PFSK-1 (cell line): ENCODE data around the gene ARMCX4.

Experiments
- FOXP2 ChIP-seq: optimal IDR thresholded peaks from 2 replicates; pipeline ENCODE3; 2011; ENCODE audit warnings: borderline replicate concordance, control low read depth, inconsistent platforms; ENCODE audit not compliant: insufficient read depth; ENCODE audit errors: extremely low read length, extremely low read depth
- POLR2AphosphoS5 ChIP-seq: IDR thresholded peaks from 2 replicates; pipeline ENCODE4 v1.6.1; 2012; ENCODE audit warnings: low read depth, mild to moderate bottlenecking, control low read depth, low read length, moderate library complexity
- REST ChIP-seq, 2 experiments: IDR thresholded peaks; 2 replicates each; pipeline versions ENCODE4 v1.6.1 to v1.8.0; 2011 to 2012; ENCODE audit warnings: low read depth in 2 of 2, low read length in 2 of 2, control low read depth in 1 of 2, inconsistent platforms in 1 of 2, mild to moderate bottlenecking in 1 of 2, moderate library complexity in 1 of 2; ENCODE audit not compliant: insufficient read depth in 1 of 2
- SIN3A ChIP-seq: IDR thresholded peaks from 2 replicates; pipeline ENCODE4 v1.6.1; 2012; ENCODE audit warnings: mild to moderate bottlenecking, low read length, moderate library complexity, borderline replicate concordance; ENCODE audit not compliant: insufficient read depth
- TAF1 ChIP-seq: IDR thresholded peaks from 2 replicates; pipeline ENCODE4 v1.6.1; 2012; ENCODE audit warnings: low read length, control low read depth, borderline replicate concordance; ENCODE audit not compliant: insufficient read depth

The ARMCX4 gene

GRCh38 chrX:101484135-101484534, 1.1 kb upstream of the ARMCX4 start:
- TF ChIP-seq SIN3A (no peak), TAF1 (no peak), REST (IDR thresholded peaks at IDR 0.05; ENCODE audit: insufficient read depth in 1 of 2, low read depth in 2 of 2, low read length in 2 of 2) (no peak), POLR2AphosphoS5 (no peak), FOXP2 (no peak)

- TF ChIP-seq TAF1 (no peak), FOXP2 (no peak), POLR2AphosphoS5 (no peak), SIN3A (no peak), REST (IDR thresholded peaks at IDR 0.05; ENCODE audit: insufficient read depth in 1 of 2, low read depth in 2 of 2, low read length in 2 of 2) (no peak)
These were observed 3.5 kb downstream of the ARMCX4 start for GRCh38 chrX:101488796-101489195.

GRCh38 chrX:101491943-101492342, 6.7 kb downstream of the ARMCX4 start:
- no peak for TF ChIP-seq SIN3A
- no peak for TF ChIP-seq REST (IDR thresholded peaks at IDR 0.05; ENCODE audit: insufficient read depth in 1 of 2, low read depth in 2 of 2, low read length in 2 of 2)
- TF ChIP-seq POLR2AphosphoS5 = no peak
- TF ChIP-seq FOXP2 = no peak
- no peak for TF ChIP-seq TAF1

- TF ChIP-seq POLR2AphosphoS5 (no peak), FOXP2 (no peak), TAF1 (no peak), SIN3A (no peak), REST (IDR thresholded peaks at IDR 0.05; ENCODE audit: insufficient read depth in 1 of 2, low read depth in 2 of 2, low read length in 2 of 2) (no peak)
These were observed 8.0 kb downstream of the ARMCX4 start for GRCh38 chrX:101493225-101493624.

GRCh38 chrX:101507372-101507771, 22.1 kb downstream of the ARMCX4 start:
- TF ChIP-seq POLR2AphosphoS5 (no peak), TAF1 (no peak), FOXP2 (no peak)
